MCF 10A (cell line): ENCODE data around the gene CCDC152. TPM values are rescaled to one million over a fixed set of nuclear protein-coding genes. Genes with fewer than 3 reads are reported as not detected.
A peak's percentile ranks its signal among the peaks of the same experiment; 100 is the strongest.

ENCODE experiments used
- BruUV-seq: library from RNA; stranded (reverse); fragments of 400-500 nt; replicated peaks from 2 replicates; lab custom pipeline; 2021; lab: Mats Ljungman, UMichigan
- CTCF ChIA-PET: fragments of 300-600 bp; sonication (Branson Sonifier 250); formaldehyde crosslinking; extraction: SDS; loops from one replicate; lab custom pipeline; 2021; ENCODE audit warnings: antibody characterized with exemption, inconsistent platforms; lab: Yijun Ruan, JAX
- POLR2A ChIA-PET: fragments of 300-600, 350-650 bp; sonication (Branson Sonifier 250); formaldehyde crosslinking; extraction: SDS; loops from one replicate; lab custom pipeline; 2020; ENCODE audit warnings: antibody characterized with exemption, inconsistent platforms; lab: Yijun Ruan, JAX
- DNase-seq: peaks from one replicate; pipeline ENCODE4 v3.0.0-alpha.2; 2018; ENCODE audit not compliant: unreplicated experiment
- H3K27ac Mint-ChIP-seq: one replicate; pipeline ENCODE4 v1.8.0; 2022; ENCODE audit warnings: mild to moderate bottlenecking, low read depth, mixed read lengths; ENCODE audit not compliant: unreplicated experiment
- H3K27me3 Mint-ChIP-seq: one replicate; pipeline ENCODE4 v1.8.0; 2022; ENCODE audit warnings: mixed read lengths; ENCODE audit not compliant: insufficient read depth, unreplicated experiment
- H3K36me3 Mint-ChIP-seq: one replicate; pipeline ENCODE4 v1.8.0; 2022; ENCODE audit warnings: mild to moderate bottlenecking, moderate library complexity, mixed read lengths; ENCODE audit not compliant: insufficient read depth, unreplicated experiment
- H3K4me1 Mint-ChIP-seq: one replicate; pipeline ENCODE4 v1.8.0; 2022; ENCODE audit warnings: mixed read lengths; ENCODE audit not compliant: insufficient read depth, unreplicated experiment
- H3K4me3 Mint-ChIP-seq: one replicate; pipeline ENCODE4 v1.8.0; 2022; ENCODE audit warnings: mild to moderate bottlenecking, moderate library complexity, mixed read lengths; ENCODE audit not compliant: unreplicated experiment
- H3K9me3 Mint-ChIP-seq: one replicate; pipeline ENCODE4 v1.8.0; 2022; ENCODE audit warnings: mixed read lengths; ENCODE audit not compliant: unreplicated experiment
- CTCF ChIP-seq: fragments of 200-600 bp; IDR thresholded peaks from one replicate; pipeline ENCODE4 v1.8.0; 2022; ENCODE audit warnings: antibody characterized with exemption, mild to moderate bottlenecking; ENCODE audit not compliant: unreplicated experiment
- intact Hi-C: fragments of 100-400 bp; cut with micrococcal nuclease; formaldehyde crosslinking; loops from 2 replicates; pipeline ENCODE4 v1.14.1; 2022
- total RNA-seq: library from RNA; stranded (reverse); gene quantifications from 2 replicates; pipeline ENCODE4 v1.2.3, GENCODE V29; 2022

The CCDC152 gene
- total RNA-seq, 1 experiment from 2014 or later, result not detected

- peak overlapping the region; percentile 17 for H3K27ac Mint-ChIP-seq
- peaks cover 7% of the 10 kb centered on the region for H3K9me3 Mint-ChIP-seq
- intact Hi-C loops, result no loop called here
- H3K4me3 Mint-ChIP-seq, result no peak overlapping the region
- ChIA-PET CTCF (interaction anchor here (0.6 kb wide), 2 partner anchors 148 to 258 kb away, joined by 4 to 5 read pairs; no protein-coding TSS in a partner anchor), POLR2A (interaction anchor here (0.6 to 1.0 kb wide), 2 partner anchors 32 to 90 kb away, joined by 3 to 4 read pairs; no protein-coding TSS in a partner anchor)
- H3K36me3 Mint-ChIP-seq, result no peaks in the 10 kb centered on the region
- no peak for TF ChIP-seq CTCF
- DNase-seq, result no peak
- no TSS peak for BruUV-seq
- no peaks in the 10 kb centered on the region for H3K4me1 Mint-ChIP-seq
- no peaks in the 10 kb centered on the region for H3K27me3 Mint-ChIP-seq
These were observed 15.7 kb upstream of the CCDC152 start for GRCh38 chr5:42740920-42741319.

GRCh38 chr5:42745426-42745825 is 11.2 kb upstream of the CCDC152 start:
- Mint-ChIP-seq H3K27me3 (no peaks in the 10 kb centered on the region), H3K36me3 (no peaks in the 10 kb centered on the region), H3K27ac (no peak overlapping the region), H3K9me3 (peaks cover 7% of the 10 kb centered on the region), H3K4me1 (peaks cover 5% of the 10 kb centered on the region), H3K4me3 (no peak overlapping the region)
- BruUV-seq, result no TSS peak
- intact Hi-C loops, result no loop called here
- peak; percentile 22 for DNase-seq
- ChIA-PET POLR2A (interaction anchor here (1.0 to 1.1 kb wide), 2 partner anchors 27 to 65 kb away, joined by 3 read pairs; no protein-coding TSS in a partner anchor), CTCF (interaction anchor here (0.6 to 1.3 kb wide), 6 partner anchors 11 to 889 kb away, joined by 3 to 5 read pairs (median 4); partner anchors contain the start of gene CCDC152)
- TF ChIP-seq CTCF, result peak; percentile 34

- CTCF ChIA-PET, result interaction anchor here (0.7 to 1.3 kb wide), 3 partner anchors 18 to 890 kb away, joined by 3 to 4 read pairs (median 3); no protein-coding TSS in a partner anchor
- H3K36me3 Mint-ChIP-seq, result no peaks in the 10 kb centered on the region
- no peak for DNase-seq
- no peaks in the 10 kb centered on the region for H3K27me3 Mint-ChIP-seq
- no peak for TF ChIP-seq CTCF
- intact Hi-C loops, result no loop called here
- POLR2A ChIA-PET, result interaction anchor here (1.0 to 1.1 kb wide), 2 partner anchors 28 to 64 kb away, joined by 3 read pairs; no protein-coding TSS in a partner anchor
- H3K4me1 Mint-ChIP-seq, result peaks cover 5% of the 10 kb centered on the region
- H3K27ac Mint-ChIP-seq, result no peak overlapping the region
- H3K4me3 Mint-ChIP-seq, result no peak overlapping the region
- no TSS peak for BruUV-seq
- peaks cover 7% of the 10 kb centered on the region for H3K9me3 Mint-ChIP-seq
These were observed 10.8 kb upstream of the CCDC152 start for GRCh38 chr5:42745856-42746255.

GRCh38 chr5:42749020-42749419 is 7.6 kb upstream of the CCDC152 start:
- Mint-ChIP-seq H3K27me3 (no peaks in the 10 kb centered on the region), H3K4me3 (no peak overlapping the region), H3K4me1 (peaks cover 5% of the 10 kb centered on the region), H3K27ac (no peak overlapping the region), H3K9me3 (no peaks in the 10 kb centered on the region), H3K36me3 (no peaks in the 10 kb centered on the region)
- ChIA-PET CTCF (no interaction called here), POLR2A (no interaction called here)
- BruUV-seq, result no TSS peak
- intact Hi-C loops, result no loop called here
- no peak for TF ChIP-seq CTCF
- DNase-seq, result peak; percentile 4
